Uterus (tissue), 4 donors: ENCODE results near the gene DLX6. TPM values are rescaled to one million over a fixed set of nuclear protein-coding genes. Genes with fewer than 3 reads are reported as not detected.

Source experiments
- DNase-seq, 2 donors: peaks; one replicate each; pipeline ENCODE4 v3.0.0-alpha.2; 2019 to 2020
- H3K27ac ChIP-seq, 2 donors: fragments of 200-600 bp; sonication (generic); 1 replicate in 1 of 2; 2 replicates in 1 of 2; pipeline ENCODE4 v1.5.1; 2016 to 2018
- H3K27me3 ChIP-seq, 2 donors: fragments of 200-600 bp; sonication (generic); one replicate each; pipeline ENCODE4 v1.5.1; 2018 to 2019; ENCODE audit warnings: control low read depth in 1 of 2
- H3K36me3 ChIP-seq, 2 donors: fragments of 200-600 bp; sonication (generic); one replicate each; pipeline ENCODE4 v1.5.1; 2019; ENCODE audit warnings: control low read depth in 1 of 2
- H3K4me1 ChIP-seq, 2 donors: fragments of 200-600 bp; sonication (generic); one replicate each; pipeline ENCODE4 v1.5.1; 2018 to 2019; ENCODE audit warnings: control low read depth in 1 of 2
- H3K4me3 ChIP-seq, 2 donors: fragments of 200-600 bp; sonication (generic); 1 replicate in 1 of 2; 2 replicates in 1 of 2; pipeline ENCODE4 v1.5.1; 2018 to 2019; ENCODE audit warnings: mild to moderate bottlenecking in 1 of 2
- H3K9me3 ChIP-seq, 2 donors: fragments of 200-600 bp; sonication (generic); one replicate each; pipeline ENCODE4 v1.5.1; 2019; ENCODE audit warnings: control low read depth in 1 of 2
- POLR2A ChIP-seq, 2 donors: fragments of 450-650 bp; IDR thresholded peaks; one replicate each; pipeline ENCODE4 v1.6.1; 2016; ENCODE audit warnings: antibody characterized with exemption in 2 of 2, mild to moderate bottlenecking in 1 of 2, moderate library complexity in 1 of 2
- intact Hi-C: fragments of 100-400 bp; cut with DNase I; formaldehyde crosslinking; loops from one replicate; pipeline ENCODE4 v1.15.1; 2023; ENCODE audit warnings: low total_unique reads
- total RNA-seq, 4 donors: library from RNA; depleted of rRNA in 3 of 4; stranded (reverse); fragments of >200 nt in 3 of 4; gene quantifications; one replicate each; pipeline versions ENCODE4 v1.1.0 to v1.2.4, GENCODE V29; 2014 to 2023
- TF ChIP-seq, protein P1 (sequence below), 4 experiments: fragments of 200-600 bp in 2 of 4; fragments of 450-650 bp in 2 of 4; sonication (generic) in 2 of 4; IDR thresholded peaks; one replicate each; pipeline ENCODE4 v1.5.1; 2016 to 2019; ENCODE audit warnings: antibody characterized with exemption in 4 of 4, mild to moderate bottlenecking in 2 of 4, moderate library complexity in 1 of 4
- donor health status: DM: yes; HTN: yes; CAD: no.

Gene DLX6
- total RNA-seq, 4 donors from 2014 or later, result 0.30 to 1.5 (median 0.77) TPM; not detected in 1

- Histone ChIP-seq H3K36me3 (no peaks in the 10 kb centered on the region), H3K4me1 (peaks cover 0 to 5% of the 10 kb centered on the region in 2 donors), H3K4me3 (no peak overlapping the region), H3K27me3 (peaks cover 3 to 96% of the 10 kb centered on the region in 2 donors), H3K27ac (no peak overlapping the region), H3K9me3 (no peaks in the 10 kb centered on the region)
- no peak for DNase-seq
- intact Hi-C loops, result no loop called here
- TF ChIP-seq, protein P1, sequence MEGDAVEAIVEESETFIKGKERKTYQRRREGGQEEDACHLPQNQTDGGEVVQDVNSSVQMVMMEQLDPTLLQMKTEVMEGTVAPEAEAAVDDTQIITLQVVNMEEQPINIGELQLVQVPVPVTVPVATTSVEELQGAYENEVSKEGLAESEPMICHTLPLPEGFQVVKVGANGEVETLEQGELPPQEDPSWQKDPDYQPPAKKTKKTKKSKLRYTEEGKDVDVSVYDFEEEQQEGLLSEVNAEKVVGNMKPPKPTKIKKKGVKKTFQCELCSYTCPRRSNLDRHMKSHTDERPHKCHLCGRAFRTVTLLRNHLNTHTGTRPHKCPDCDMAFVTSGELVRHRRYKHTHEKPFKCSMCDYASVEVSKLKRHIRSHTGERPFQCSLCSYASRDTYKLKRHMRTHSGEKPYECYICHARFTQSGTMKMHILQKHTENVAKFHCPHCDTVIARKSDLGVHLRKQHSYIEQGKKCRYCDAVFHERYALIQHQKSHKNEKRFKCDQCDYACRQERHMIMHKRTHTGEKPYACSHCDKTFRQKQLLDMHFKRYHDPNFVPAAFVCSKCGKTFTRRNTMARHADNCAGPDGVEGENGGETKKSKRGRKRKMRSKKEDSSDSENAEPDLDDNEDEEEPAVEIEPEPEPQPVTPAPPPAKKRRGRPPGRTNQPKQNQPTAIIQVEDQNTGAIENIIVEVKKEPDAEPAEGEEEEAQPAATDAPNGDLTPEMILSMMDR (IDR thresholded peaks at IDR 0.05), result no peak
- TF ChIP-seq POLR2A (IDR thresholded peaks at IDR 0.05), result no peak
Observed at GRCh38 chr7:97014145-97014750, 8.9 kb downstream of the DLX6 start.

GRCh38 chr7:97015279-97015678, 9.9 kb downstream of the DLX6 start:
- peaks cover 0 to 5% of the 10 kb centered on the region in 2 donors for H3K4me1 ChIP-seq
- no peak for DNase-seq
- intact Hi-C loops, result no loop called here
- H3K36me3 ChIP-seq, result no peaks in the 10 kb centered on the region
- no peak overlapping the region for H3K4me3 ChIP-seq
- TF ChIP-seq, protein P1 (IDR thresholded peaks at IDR 0.05), result no peak
- TF ChIP-seq POLR2A (IDR thresholded peaks at IDR 0.05), result no peak
- no peak overlapping the region for H3K27ac ChIP-seq
- H3K9me3 ChIP-seq, result no peaks in the 10 kb centered on the region
- peaks cover 3 to 96% of the 10 kb centered on the region in 2 donors for H3K27me3 ChIP-seq

DNA sequence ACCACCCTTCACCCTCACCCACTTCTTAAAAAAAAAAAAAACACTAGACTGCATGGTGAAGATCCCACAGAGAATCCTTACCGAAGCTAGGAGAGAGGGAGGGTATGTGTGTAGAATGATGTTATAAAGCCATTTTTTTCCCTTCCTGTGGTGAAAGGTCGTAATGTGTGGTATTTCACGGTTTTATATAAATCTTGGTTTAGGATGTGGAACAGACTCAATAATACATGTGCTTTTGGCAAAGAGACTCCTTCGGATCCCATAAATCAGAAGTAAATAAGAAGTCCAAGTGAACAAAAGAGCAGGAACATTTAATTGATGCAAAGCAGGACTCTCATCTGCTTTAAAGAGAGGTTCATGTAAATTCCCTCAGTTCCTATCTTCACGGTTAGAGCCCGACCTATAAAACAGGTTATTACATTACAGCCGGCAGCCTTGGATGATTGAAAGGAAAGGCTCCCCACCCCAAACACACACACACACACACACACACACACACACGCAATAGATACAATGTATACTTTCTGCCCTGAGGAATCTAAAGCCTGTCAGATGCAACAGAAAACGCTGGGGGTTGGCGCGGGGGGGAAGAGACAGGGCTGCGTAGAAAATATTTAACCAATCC, 10.5 kb downstream of the DLX6 start:
- no peak for DNase-seq
- Histone ChIP-seq H3K4me1 (peaks cover 0 to 5% of the 10 kb centered on the region in 2 donors), H3K36me3 (no peaks in the 10 kb centered on the region), H3K4me3 (no peak overlapping the region), H3K9me3 (no peaks in the 10 kb centered on the region), H3K27ac (no peak overlapping the region), H3K27me3 (peaks cover 3 to 96% of the 10 kb centered on the region in 2 donors)
- intact Hi-C loops, result no loop called here
- TF ChIP-seq, protein P1 (IDR thresholded peaks at IDR 0.05), result no peak
- no peak for TF ChIP-seq POLR2A (IDR thresholded peaks at IDR 0.05)

DNA sequence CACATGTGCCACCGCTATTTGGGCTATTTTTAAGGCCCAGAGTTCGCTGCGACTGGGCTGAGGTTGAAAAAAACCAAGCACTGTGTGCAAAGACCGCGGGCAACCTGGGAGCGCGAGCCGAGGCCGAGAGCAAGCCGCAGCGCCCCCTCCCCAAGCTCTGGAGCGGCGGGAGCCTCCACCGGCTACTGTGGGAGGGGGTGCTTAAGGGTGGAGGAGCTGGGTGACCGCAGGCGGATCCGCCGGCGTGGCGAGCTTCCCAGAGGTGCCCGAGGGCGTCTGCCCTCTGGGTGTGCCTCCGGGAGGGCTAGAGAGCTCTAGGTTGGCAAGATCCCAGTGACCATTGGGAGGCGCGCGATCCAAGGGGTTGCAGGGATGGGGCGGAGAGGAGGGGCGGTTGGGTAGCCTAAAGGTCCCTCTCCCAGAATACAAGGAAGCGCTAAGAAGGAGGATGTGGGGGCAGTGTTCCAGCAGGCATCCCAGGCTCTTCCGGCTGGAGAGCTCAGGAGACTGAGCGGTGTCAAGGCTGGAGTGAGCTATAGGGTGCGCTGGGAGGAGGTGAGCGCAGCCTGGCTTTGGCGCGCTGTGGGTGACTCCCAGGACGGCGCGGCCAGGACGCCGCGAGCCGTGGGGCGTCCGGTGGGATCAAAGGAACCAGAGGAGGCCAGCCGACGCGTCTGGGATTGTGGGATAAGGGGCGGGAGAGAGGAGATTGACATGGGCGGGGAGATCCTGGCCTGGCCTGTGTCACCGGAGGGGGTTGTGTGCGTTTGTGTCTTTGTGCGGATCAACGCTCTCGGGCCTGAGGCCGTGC, 11.2 kb downstream of the DLX6 start:
- Histone ChIP-seq H3K4me3 (no peak overlapping the region), H3K9me3 (no peaks in the 10 kb centered on the region), H3K27ac (no peak overlapping the region)

More for the DNA sequence above, 11.2 kb downstream of the DLX6 start:
- no peaks in the 10 kb centered on the region for H3K36me3 ChIP-seq
- TF ChIP-seq POLR2A (IDR thresholded peaks at IDR 0.05), result peak in 1 of 2 donors; percentile 39
- TF ChIP-seq, protein P1 (IDR thresholded peaks at IDR 0.05), result no peak
- DNase-seq, result no peak
- intact Hi-C loops, result no loop called here
- peaks cover 0 to 12% of the 10 kb centered on the region in 2 donors for H3K4me1 ChIP-seq
- peaks cover 7 to 95% of the 10 kb centered on the region in 2 donors for H3K27me3 ChIP-seq
